ENCODE results near the gene ABCB6. TPM values are rescaled to one million over a fixed set of nuclear protein-coding genes. Genes with fewer than 3 reads are reported as not detected.

Gene ABCB6
- total RNA-seq (2022; extraction: Qiagen RNA extraction; ENCODE audit: low read depth): 19.6 to 34.4 TPM (median 31.2 TPM) in 5 replicates

GRCh38 chr2:219218732-219219701, at the start of gene ABCB6:
Gene ABCB6 (minus strand): TSS chr2:219218958. CDS start chr2:219218673, 285 bp downstream.

DNA sequence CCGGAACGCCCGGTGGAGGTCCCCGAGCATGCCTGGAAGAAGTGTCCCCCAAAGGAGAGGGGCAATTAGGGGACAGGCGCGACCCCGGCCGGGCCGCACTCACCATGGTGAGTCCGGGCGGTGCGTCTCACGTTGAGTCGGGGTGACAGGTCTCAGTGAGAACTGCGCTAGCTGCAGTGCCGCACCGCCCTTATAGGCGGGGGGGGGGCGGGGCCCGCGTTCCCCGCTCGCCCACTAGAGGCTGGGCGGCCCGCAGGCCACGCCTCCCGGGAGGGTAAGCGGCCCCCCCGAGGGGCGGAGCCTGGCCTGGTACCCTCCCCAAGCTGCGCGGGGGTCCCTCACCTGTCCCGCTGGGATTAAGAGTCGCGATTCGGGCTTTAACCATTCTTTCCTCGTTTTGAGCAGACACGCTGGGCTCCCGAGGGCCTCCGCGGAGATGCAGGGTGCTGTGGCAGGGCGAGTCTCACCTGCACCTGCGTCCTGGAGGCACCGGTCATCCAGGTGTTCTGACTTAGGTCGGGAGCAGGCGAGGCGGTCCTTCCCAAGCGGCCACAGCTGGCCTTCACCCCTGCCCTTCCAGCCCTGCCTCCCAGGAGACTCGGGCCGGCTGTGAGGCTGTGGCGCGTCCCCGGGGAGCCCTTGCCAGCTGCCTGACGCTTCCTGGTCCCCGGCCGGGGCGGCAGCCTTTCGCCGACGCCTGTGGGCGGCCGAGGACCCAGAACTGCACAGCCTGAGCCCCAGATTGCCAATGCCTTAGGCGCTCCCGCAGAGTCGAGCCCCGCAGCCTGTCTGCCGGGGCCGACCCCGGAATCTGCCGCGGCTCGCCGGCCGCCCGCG, 35.2 kb upstream of the ABCB6 start, which contains the start of gene TUBA4A:
TSS of gene TUBA4A (minus strand) at position 166 of the 837 bp plus-strand sequence. CDS start at position 106, 60 bp downstream.

DNA sequence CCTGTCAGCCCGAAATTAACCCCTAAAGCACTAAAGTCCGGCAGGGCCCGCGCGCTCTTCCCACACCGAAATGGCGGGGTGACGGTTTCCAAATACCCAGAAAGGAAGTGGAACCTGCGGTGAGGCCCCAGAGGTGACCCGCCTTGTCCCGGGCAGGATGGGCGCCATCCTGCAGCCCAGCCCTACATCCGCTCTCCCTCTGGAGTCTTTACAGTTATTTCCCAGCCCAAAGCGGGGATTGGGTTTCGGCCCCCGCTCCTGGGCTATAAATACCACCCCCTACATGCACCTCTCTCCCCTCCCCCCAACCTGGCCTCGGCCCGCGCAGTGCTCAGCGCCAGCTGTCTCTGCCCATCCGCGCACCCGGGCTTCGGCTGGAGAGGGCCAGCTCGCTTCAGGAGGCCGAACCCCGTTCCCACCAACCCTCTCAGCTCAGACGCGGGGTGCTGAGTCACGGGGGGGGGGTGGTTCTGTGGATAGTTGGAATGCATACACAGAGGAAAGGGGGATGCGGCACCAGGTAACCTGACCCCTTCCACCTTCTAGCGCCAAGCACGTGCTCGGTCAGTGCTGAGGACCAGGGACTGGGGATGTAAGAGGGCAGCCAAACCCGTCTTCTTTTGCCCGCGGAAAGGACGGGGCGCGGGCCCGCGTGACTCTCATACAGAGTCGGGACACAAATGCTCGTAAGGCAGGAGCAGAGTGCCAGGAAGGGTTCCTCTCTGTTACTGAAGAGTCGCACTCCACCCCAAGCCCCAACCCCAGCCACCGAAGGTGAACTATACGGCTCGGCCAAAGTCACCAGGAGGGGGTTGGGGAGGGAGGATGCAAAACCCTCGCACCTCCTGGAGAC, 34.4 kb upstream of the ABCB6 start, which contains the start of gene TUBA4B:
TSS of gene TUBA4B (plus strand) at position 344 of the 853 bp plus-strand sequence. CDS start at position 509, 165 bp downstream.

DNA sequence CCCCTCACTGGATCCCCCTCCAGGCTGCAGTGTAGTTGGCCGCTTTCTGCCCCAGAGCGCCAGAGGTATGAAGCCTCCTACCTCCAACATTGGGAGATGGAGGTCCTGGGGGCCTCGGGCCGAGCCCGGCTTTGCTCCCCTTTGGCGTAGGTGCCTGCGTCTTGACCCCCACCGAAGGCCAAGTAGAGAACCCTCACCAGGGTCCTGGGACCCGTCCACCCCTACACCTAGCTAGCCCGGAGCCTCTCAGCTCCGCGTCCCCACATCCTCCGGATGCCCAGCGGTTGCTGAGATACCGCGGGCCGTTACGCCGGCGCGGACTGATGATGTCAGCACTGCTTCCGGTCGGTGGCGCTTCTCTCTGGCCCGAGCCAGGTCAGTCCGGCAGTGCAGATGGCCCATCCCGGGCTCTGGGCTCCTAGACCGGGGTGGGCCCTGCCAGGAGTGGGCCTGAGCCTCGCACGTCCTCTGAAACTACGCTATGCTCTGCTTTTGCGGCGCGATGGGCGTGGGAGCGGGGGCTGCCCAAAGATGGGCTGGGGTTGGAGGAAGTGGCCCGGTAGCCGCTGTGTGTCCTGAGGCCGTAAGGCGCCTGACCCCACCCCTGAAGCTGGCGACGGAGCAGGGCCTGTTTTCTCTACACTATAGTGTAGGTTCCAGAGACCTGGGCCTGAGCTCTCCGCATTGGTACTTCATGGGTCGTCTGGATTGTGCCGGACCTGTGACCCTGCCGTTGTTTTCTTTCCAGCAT, 26.6 kb upstream of the ABCB6 start, which contains the start of the genes GLB1L and STK16:
TSS of gene GLB1L (minus strand) at position 297 of the 751 bp plus-strand sequence. CDS start 1,871 bp downstream, outside the sequence.
TSS of gene STK16 (plus strand) at position 332 of the 751 bp plus-strand sequence. CDS start 521 bp downstream, outside the sequence.

GRCh38 chr2:219229305-219230058, 10.7 kb upstream of the ABCB6 start, which contains the start of the genes ANKZF1 and ATG9A:
Gene ANKZF1 (plus strand): TSS chr2:219229806. CDS start chr2:219230258, 452 bp downstream.
Gene ATG9A (minus strand): TSS chr2:219229636. CDS start chr2:219228024, 1,612 bp downstream.

DNA sequence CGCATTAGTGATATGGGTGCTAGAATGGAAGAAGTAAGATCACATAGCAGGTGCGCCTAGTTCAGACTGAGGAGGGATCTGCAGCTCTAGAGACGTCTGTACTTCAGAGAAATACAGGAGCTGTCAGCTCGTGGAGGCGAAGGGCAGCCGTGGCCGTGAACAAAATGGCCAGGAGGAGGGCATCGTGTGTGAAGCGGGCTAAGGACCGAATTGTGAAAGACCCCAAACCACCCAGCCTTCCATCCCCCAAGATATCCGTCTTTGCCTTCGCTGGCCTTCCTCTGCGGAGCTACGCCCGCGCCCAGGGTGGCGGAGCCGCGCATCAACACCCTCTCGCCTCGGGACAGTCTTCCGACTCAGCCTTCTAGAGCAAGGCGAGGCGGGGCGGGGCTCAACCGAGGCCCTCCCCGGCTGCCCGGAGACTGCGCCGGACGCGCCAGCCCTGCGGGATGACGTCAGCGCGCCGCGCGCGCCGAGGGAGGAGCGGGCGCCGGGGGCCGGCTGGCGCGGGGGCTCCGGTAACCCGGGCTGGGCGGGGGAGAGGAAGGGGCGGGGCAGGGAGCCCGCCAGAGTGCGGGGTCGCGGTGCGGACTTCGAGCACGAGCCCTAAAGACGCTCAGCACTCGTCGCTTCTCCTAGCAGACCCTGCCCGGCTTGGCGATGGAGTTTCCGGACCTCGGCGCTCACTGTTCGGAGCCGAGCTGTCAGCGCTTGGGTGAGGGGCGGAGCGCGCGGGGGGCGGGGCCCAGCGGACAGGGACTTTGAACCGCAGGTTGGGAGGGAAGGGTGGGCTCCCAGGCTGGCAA, 12.2 kb downstream of the ABCB6 start, which contains the start of gene ZFAND2B:
TSS of gene ZFAND2B (plus strand) at position 455 of the 806 bp plus-strand sequence. CDS start at position 661, 206 bp downstream.

GRCh38 chr2:219177552-219178376, 41.0 kb downstream of the ABCB6 start, which contains the start of gene RETREG2:
Gene RETREG2 (plus strand): TSS chr2:219178275. CDS start chr2:219178353, 78 bp downstream.

DNA sequence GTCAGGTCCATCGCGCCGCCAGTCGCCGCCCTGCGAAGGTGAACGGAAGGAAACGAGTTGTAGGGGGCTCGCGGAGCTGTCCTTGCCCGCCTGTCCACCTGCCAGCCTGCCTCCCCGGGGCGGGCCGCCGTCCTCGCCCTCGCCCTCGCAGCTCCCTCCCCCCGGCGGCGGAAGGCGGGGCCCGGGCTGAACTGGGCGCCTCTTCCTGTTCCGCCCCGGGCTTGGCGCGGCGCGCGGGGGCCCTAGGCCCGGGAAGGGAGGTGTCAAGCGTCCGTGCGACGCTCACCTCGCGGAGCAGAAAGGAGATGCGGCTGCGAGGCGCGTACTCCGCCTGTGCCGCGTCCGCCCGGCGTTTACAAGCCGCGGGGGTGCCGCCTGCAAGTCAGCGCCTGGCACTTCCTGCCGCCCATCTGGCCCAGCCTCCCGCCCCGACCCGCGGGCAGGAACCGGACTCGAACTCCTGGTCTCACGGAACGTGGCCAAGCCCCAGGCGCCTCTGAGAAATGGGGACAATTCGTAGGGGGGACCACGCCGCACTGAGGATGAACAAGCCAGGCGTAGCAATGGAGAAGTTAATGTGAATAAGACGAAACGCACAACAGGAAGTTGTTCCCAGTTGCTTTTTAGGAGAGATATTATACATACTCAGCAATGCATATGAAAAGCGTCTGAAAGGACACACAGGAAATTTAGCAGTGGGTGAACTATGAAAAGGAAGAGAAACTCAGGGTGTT, 41.8 kb downstream of the ABCB6 start, which contains the start of gene CNPPD1:
TSS of gene CNPPD1 (minus strand) at position 108 of the 734 bp plus-strand sequence. CDS start at position 11, 97 bp downstream.

DNA sequence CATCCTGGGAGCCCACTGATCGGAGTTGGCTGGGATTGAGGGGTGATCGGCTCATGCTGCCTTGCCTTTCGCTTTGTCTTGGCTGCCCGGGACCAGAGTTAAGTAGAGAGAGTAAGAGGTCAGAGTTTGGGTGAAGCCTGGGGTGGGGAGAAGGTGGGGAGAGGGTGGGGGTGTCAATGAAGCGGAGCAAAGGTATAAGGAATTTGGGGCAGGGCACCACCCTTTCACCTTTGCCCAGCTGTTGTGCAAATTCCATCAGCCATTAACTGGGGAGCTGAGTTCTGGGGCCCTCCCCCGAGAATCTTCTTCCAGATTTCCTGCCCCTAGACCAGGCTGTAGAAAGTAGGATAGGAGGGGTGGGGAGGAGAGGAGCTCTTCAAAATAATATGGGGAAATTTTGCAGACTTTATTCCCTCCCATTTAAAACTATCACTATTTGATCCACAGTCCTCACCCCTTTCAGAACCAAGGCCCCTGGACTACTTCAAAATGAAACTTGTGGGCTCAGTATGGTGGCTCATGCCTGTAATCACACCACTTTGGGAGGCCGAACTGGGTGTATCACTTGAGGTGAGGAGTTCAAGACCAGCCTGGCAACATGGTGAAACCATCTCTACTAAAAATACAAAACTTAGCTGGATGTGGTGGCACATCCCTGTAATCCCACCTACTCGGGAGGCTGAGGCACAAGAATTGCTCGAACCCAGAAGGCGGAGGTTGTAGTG, 48.7 kb downstream of the ABCB6 start, which contains the start of gene SLC23A3:
TSS of gene SLC23A3 (minus strand) at position 100 of the 725 bp plus-strand sequence. CDS start at position 55, 45 bp downstream.

DNA sequence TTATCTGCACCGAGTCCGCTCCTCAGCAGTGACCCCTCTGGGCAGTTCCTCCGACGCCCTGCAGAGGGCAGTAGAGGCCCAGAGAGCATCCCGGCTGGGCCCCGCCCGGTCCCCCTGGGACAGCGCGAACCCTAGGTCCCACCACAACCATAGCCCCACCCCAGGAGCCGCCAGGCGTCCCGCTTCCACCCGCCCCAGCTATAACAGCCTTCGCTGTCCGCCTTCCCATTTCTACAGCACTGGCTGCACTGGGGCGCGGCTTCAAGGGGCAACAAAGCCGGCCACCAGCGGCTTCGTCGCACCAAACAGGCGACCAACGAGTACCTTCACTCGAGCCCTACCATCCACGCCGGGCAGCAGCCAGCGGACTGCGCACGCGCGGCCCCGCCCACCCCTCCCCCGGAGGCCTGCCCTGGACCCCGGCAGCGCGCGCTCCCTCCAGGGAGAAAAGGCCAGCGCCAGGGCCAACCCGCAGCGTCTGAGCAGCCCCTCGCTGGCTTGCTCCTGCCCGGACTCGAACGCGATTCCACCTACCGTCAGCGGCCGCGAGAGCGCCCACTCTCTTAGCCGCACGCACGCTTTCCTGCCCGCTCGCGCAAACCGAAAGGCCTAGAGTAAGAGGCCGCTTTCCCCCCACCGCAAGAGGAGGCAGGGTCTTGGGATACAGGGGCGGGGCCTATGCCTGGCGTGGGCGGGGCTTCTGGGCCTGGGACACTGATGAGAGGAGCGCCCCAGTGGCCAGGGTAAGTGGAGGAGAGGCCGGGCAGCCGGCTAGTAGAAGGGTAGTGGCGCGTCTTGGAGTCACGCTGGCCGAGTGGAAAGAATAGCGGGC, 58.4 kb downstream of the ABCB6 start, which contains the start of gene NHEJ1:
TSS of gene NHEJ1 (minus strand) at position 630 of the 832 bp plus-strand sequence. CDS start 2,453 bp downstream, outside the sequence.

